ENCODE data around the gene DTNBP1.

DTNBP1 gene

DNA sequence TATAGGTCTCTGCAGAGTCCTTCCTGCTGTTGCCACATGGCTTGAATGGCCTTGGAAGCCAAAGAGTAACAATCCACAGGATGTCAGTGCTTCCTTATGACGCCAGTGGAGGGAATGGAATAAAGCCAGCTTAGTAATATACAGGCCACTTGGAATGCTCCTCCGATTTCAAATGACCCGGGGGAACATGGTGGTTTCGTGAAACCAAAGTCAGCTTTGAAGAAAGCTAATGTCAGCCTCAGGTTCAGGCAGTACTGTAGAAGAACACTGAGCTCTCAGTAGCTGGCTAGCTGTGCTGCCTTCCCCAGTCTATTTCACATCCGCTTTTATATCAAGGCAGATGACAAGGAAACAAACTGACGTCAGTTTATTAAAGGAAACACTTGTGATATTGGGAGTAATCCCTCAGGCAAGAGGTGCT is 189.1 kb downstream of the DTNBP1 start:
- no peak for DNase-seq

DNA sequence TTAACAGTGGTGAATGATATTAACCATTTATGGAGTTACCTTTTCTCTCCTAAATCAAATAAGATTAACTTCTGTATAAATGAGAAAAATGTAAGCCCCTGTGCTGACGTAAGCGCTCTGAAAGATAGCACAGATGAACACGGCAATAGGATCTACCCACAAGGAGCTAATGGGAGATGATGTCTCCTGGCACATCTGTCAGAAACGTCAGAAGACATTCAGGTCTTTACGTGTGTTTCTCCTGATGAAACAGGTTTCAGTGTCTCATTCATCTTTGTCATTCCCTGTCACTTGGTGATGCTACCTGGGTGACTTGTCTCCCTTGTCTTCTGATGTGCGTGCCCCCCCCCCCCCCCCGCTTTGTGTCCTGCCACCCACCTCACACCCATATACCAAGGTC is 189.7 kb downstream of the DTNBP1 start:
- no peak for DNase-seq
